WI38 (cell line): ENCODE results near the gene BIN1.

Experiments used
- H3K4me3 ChIP-seq: 2 replicates; pipeline ENCODE4 v1.5.1; 2011; ENCODE audit warnings: low read depth, mild to moderate bottlenecking, control low read depth, low read length
- CTCF ChIP-seq: IDR thresholded peaks from 2 replicates; pipeline ENCODE4 v1.5.1; 2012; ENCODE audit warnings: low read depth, mild to moderate bottlenecking, control low read depth, low read length

Gene BIN1

GRCh38 chr2:127015106-127015910 is 91.6 kb downstream of the BIN1 start:
- TF ChIP-seq CTCF = no peak
- no peak overlapping the region for H3K4me3 ChIP-seq

DNA sequence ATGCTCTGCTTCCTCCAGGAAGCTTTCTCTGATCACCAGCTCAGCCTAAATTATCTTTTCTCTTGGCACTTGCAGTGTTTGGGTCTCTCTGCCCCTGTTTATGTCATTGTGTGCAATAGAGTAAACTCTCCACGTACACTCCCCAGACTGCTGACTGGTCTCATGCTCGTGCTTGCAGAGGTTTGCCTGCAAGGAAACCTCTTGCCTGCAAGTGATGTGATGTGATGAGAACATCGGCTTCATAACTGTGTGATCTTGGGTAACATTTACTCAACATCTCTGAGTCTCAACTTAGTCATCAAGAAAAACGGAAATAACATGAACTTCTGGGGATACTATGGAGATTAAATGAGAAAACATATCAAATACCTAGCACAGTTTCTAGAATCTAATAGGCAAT is 92.3 kb downstream of the BIN1 start:
- TF ChIP-seq CTCF = no peak
- no peak overlapping the region for H3K4me3 ChIP-seq

- no peak for TF ChIP-seq CTCF
- no peak overlapping the region for H3K4me3 ChIP-seq
Measured at GRCh38 chr2:127014224-127014623, 92.7 kb downstream of the BIN1 start.

DNA sequence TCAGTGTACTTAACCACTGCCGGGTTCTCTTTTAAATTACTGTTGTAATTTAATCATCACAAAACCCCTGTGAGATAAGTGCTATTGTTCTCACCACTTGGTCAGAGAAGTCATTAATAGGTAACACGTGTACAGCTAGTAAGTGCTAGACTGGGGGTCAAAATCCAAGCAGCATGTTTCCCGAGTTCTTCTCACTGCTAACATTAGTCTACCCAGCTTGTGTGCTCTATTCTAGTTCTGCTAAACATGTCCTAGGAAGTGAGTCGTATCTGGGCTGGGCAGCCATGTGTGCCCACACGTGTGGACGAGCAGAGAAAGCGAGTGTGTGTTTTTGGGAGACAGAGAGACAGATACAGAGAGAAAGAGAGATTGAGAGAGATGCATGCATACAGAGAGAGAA is 94.1 kb downstream of the BIN1 start:
- no peak for TF ChIP-seq CTCF
- H3K4me3 ChIP-seq = no peak overlapping the region

- no peak overlapping the region for H3K4me3 ChIP-seq
- TF ChIP-seq CTCF = no peak
Measured at GRCh38 chr2:127012215-127012614, 94.7 kb downstream of the BIN1 start.

- no peak for TF ChIP-seq CTCF
- H3K4me3 ChIP-seq = no peak overlapping the region
Measured at GRCh38 chr2:127011796-127012195, 95.2 kb downstream of the BIN1 start.

DNA sequence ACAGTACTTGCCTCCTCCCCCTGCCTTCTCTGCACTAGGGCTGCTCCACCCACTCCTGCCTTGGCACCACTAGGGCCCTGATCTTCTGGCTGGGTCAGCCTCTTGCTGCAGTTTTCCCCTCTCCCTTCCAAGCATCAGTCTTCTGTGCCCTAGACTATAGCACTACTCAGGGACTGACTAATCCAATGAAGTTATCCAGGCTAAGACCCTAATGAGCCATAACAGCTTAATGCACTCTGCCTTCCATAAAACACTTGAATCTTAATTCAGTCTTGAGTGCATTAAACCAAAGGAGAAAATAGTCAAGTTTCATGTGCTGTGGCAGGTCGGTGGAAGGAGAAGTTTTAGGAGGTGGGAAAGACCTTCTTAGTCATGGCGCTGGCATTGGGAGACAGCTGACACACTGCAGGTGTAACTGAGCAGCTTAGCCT is 95.7 kb downstream of the BIN1 start:
- H3K4me3 ChIP-seq = no peak overlapping the region
- no peak for TF ChIP-seq CTCF
